Measurements from ENCODE around the gene ADCY2.

ADCY2 gene

DNA sequence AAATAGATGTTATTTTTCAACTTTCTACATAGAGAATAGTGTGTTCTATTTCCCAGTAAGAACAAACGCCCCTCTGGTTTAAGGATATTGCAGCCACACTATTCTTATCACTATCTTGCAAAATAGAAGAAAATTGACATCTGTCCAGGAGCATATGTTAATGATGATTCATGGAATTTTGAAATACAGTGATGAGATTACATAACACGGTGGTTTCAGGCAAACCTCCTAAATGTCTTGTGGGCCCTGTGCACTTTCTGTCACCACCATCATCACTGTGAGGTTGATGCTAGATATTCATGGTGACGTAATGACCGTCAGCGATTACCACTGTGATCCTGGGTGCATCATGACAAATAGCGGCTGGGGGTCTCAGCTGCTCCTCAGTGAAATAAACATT lies 406.9 kb downstream of the ADCY2 start:
- Histone ChIP-seq H3K27me3 (ENCODE audit: control insufficient read depth, insufficient read depth, low read length) (no peaks in the 10 kb centered on the region), H3K36me3 (ENCODE audit: control insufficient read depth, insufficient read depth, low read length) (peaks cover 37% of the 10 kb centered on the region), H3K9me3 (ENCODE audit: control insufficient read depth, insufficient read depth, low read length) (no peaks in the 10 kb centered on the region), H3K4me3 (ENCODE audit: low read depth, low read length) (no peak overlapping the region), H3K27ac (ENCODE audit: low read depth, low read length) (no peak overlapping the region), H3K4me1 (ENCODE audit: control insufficient read depth, insufficient read depth, low read length) (no peaks in the 10 kb centered on the region), H3K9ac (ENCODE audit: low read depth, low read length) (no peak overlapping the region)

DNA sequence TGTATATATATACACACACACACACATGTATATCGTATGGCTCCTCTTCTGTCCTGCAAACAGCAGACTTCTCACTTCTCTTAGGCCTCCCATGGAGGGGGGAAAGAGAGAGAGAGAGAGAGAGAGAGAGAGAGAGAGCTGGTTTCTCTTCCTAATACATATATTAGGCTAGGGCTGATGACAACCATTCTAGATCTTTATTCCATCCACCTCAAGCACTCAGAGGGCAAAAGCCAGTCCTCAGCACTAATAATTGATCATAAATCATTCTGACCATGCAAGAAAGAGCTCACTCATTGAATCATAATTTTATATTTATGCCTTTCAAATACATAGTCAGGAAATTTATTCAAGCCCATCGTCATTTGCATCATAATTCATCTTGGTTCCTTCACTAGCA lies 408.0 kb downstream of the ADCY2 start:
- Histone ChIP-seq H3K4me3 (ENCODE audit: low read depth, low read length) (no peak overlapping the region), H3K27me3 (ENCODE audit: control insufficient read depth, insufficient read depth, low read length) (no peaks in the 10 kb centered on the region), H3K9ac (ENCODE audit: low read depth, low read length) (no peak overlapping the region), H3K9me3 (ENCODE audit: control insufficient read depth, insufficient read depth, low read length) (no peaks in the 10 kb centered on the region), H3K4me1 (ENCODE audit: control insufficient read depth, insufficient read depth, low read length) (no peaks in the 10 kb centered on the region), H3K27ac (ENCODE audit: low read depth, low read length) (no peak overlapping the region), H3K36me3 (ENCODE audit: control insufficient read depth, insufficient read depth, low read length) (peaks cover 40% of the 10 kb centered on the region)

DNA sequence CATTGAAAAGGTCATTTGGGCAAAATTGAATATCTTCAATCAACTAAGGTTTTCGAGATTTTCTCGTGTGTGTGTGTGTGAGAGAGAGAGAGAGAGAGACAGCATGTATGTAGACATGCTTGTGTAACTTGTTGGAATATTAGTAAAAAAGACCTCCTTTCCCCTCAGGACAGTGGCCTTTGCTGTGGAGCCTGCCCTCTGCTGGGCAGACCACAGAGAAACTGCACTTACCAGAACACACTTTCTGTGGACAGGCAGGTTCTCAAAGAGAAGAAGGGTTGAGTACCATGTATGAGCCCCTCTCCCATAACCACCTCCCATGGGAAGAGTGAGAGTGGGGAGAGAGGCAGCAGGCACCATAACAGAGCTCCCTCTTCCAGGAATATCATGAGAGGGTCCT lies 409.4 kb downstream of the ADCY2 start:
- no peak overlapping the region for H3K9ac ChIP-seq (ENCODE audit: low read depth, low read length)
- H3K27ac ChIP-seq (ENCODE audit: low read depth, low read length) = no peak overlapping the region
- H3K4me1 ChIP-seq (ENCODE audit: control insufficient read depth, insufficient read depth, low read length) = no peaks in the 10 kb centered on the region
- H3K36me3 ChIP-seq (ENCODE audit: control insufficient read depth, insufficient read depth, low read length) = peaks cover 43% of the 10 kb centered on the region
- no peak overlapping the region for H3K4me3 ChIP-seq (ENCODE audit: low read depth, low read length)
- no peaks in the 10 kb centered on the region for H3K27me3 ChIP-seq (ENCODE audit: control insufficient read depth, insufficient read depth, low read length)
- H3K9me3 ChIP-seq (ENCODE audit: control insufficient read depth, insufficient read depth, low read length) = no peaks in the 10 kb centered on the region

DNA sequence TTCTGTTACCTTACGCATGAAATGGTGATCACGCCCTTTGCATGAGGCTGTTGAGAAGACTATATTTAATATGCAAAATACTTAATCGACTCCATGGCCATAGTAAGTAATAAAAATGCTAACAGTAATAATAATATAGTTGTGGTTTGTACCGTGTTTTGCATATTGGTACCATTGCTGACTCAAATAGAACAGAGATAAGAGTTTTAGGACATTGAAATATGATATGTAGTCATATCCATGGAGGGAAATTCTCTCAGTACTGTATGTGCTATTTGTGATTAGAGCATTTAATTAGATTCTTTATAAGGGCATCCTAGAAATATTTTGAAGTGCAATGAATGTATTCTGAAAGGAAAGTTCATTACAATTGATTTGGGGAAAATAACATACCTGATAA lies 413.1 kb downstream of the ADCY2 start:
- H3K36me3 ChIP-seq (ENCODE audit: control insufficient read depth, insufficient read depth, low read length) = peaks cover 26% of the 10 kb centered on the region

DNA sequence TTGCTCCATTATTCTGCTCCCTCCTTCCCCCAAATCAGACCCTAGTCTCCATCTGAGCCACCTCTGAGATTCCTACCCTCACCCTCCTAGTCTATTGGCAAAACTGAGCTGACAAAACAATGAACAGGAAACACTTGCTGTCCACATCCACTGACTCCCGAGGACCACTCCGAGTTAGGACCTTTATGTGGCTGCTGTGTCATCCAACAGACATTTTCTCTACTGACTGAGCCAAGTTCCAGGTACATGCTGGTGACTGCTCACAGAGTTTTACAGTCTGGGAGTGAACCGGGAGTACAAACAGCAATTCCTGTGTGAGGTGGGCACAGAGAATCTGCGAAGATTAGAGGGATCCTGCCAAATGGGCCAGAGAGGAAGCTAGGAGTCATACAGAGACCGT lies 415.8 kb downstream of the ADCY2 start:
- Histone ChIP-seq H3K27me3 (ENCODE audit: control insufficient read depth, insufficient read depth, low read length) (no peaks in the 10 kb centered on the region), H3K4me3 (ENCODE audit: low read depth, low read length) (no peak overlapping the region), H3K4me1 (ENCODE audit: control insufficient read depth, insufficient read depth, low read length) (peaks cover 16% of the 10 kb centered on the region), H3K9me3 (ENCODE audit: control insufficient read depth, insufficient read depth, low read length) (no peaks in the 10 kb centered on the region), H3K9ac (ENCODE audit: low read depth, low read length) (no peak overlapping the region), H3K36me3 (ENCODE audit: control insufficient read depth, insufficient read depth, low read length) (peaks cover 12% of the 10 kb centered on the region), H3K27ac (ENCODE audit: low read depth, low read length) (no peak overlapping the region)

More for the DNA sequence above, 413.1 kb downstream of the ADCY2 start:
- H3K9me3 ChIP-seq (ENCODE audit: control insufficient read depth, insufficient read depth, low read length) = no peaks in the 10 kb centered on the region
- H3K27me3 ChIP-seq (ENCODE audit: control insufficient read depth, insufficient read depth, low read length) = no peaks in the 10 kb centered on the region
- H3K4me1 ChIP-seq (ENCODE audit: control insufficient read depth, insufficient read depth, low read length) = no peaks in the 10 kb centered on the region
- H3K27ac ChIP-seq (ENCODE audit: low read depth, low read length) = no peak overlapping the region
- H3K4me3 ChIP-seq (ENCODE audit: low read depth, low read length) = no peak overlapping the region
- H3K9ac ChIP-seq (ENCODE audit: low read depth, low read length) = no peak overlapping the region

DNA sequence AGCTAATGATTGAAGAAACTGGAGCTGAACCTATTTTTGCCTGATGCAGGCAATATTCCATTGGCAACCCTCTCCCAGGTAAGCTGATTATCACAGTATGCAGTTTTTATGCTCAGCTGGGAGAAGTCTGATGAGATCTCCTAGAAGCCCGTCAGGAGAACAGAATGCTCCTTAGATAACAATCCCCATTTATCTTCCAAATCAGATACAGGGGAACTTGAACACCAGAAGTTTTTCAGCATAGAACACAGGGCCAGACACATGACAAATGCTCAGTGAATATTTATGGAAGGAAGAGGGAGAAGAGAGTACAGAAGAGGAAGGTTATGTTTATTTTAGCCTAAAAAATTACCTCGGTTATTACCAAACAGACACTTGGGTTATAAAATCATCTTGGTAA lies 417.1 kb downstream of the ADCY2 start:
- Histone ChIP-seq H3K4me1 (ENCODE audit: control insufficient read depth, insufficient read depth, low read length) (peaks cover 20% of the 10 kb centered on the region), H3K9ac (ENCODE audit: low read depth, low read length) (no peak overlapping the region), H3K27ac (ENCODE audit: low read depth, low read length) (no peak overlapping the region), H3K36me3 (ENCODE audit: control insufficient read depth, insufficient read depth, low read length) (peaks cover 6% of the 10 kb centered on the region; the same call in 1 of the 2 replicates), H3K27me3 (ENCODE audit: control insufficient read depth, insufficient read depth, low read length) (no peaks in the 10 kb centered on the region), H3K9me3 (ENCODE audit: control insufficient read depth, insufficient read depth, low read length) (no peaks in the 10 kb centered on the region), H3K4me3 (ENCODE audit: low read depth, low read length) (no peak overlapping the region)

DNA sequence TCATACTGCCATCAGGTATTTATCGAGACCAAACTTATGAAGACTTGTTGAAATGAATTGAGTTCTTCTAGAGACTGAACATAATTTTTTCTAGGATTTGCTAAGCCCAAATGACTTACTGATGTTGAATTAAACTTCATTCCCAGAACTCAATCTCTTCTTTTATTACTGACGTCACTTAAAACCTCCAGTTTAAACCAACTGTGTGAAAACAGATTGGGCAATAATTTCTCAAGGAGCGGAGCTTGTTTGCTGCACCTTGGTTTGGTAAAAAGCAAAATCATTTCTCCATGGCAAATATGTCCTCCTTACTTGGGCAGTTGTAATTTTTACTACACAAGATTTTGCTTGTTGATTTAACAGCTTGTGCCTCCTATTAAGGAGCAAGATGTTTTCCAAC lies 417.6 kb downstream of the ADCY2 start:
- Histone ChIP-seq H3K9me3 (ENCODE audit: control insufficient read depth, insufficient read depth, low read length) (no peaks in the 10 kb centered on the region), H3K36me3 (ENCODE audit: control insufficient read depth, insufficient read depth, low read length) (peaks cover 6% of the 10 kb centered on the region; the same call in 1 of the 2 replicates), H3K9ac (ENCODE audit: low read depth, low read length) (no peak overlapping the region), H3K27me3 (ENCODE audit: control insufficient read depth, insufficient read depth, low read length) (no peaks in the 10 kb centered on the region), H3K4me3 (ENCODE audit: low read depth, low read length) (no peak overlapping the region), H3K27ac (ENCODE audit: low read depth, low read length) (no peak overlapping the region), H3K4me1 (ENCODE audit: control insufficient read depth, insufficient read depth, low read length) (peaks cover 20% of the 10 kb centered on the region)

DNA sequence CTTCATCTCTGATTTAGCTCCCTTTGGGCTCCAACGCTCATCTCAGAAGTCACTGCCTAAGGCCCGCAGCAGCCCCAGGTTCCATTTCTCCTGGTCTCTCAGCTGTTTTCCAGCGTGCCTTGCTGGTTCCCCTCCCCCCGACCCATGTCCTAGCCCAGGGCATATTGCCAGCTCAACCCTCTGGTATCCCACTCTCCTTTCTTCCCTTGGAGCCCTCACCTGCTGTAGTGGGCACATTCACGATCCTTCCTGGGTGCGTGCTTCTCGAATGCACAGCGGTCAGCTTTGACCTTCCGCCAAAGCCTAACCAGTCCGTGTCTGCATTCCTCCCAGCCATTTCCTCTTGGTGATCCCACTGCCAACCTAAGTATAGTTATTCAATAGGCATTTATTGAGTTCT lies 418.9 kb downstream of the ADCY2 start:
- no peak overlapping the region for H3K27ac ChIP-seq (ENCODE audit: low read depth, low read length)
- no peaks in the 10 kb centered on the region for H3K9me3 ChIP-seq (ENCODE audit: control insufficient read depth, insufficient read depth, low read length)
- H3K36me3 ChIP-seq (ENCODE audit: control insufficient read depth, insufficient read depth, low read length) = peaks cover 9% of the 10 kb centered on the region
- H3K9ac ChIP-seq (ENCODE audit: low read depth, low read length) = no peak overlapping the region
- no peak overlapping the region for H3K4me3 ChIP-seq (ENCODE audit: low read depth, low read length)
- peaks cover 20% of the 10 kb centered on the region for H3K4me1 ChIP-seq (ENCODE audit: control insufficient read depth, insufficient read depth, low read length)
- H3K27me3 ChIP-seq (ENCODE audit: control insufficient read depth, insufficient read depth, low read length) = no peaks in the 10 kb centered on the region

DNA sequence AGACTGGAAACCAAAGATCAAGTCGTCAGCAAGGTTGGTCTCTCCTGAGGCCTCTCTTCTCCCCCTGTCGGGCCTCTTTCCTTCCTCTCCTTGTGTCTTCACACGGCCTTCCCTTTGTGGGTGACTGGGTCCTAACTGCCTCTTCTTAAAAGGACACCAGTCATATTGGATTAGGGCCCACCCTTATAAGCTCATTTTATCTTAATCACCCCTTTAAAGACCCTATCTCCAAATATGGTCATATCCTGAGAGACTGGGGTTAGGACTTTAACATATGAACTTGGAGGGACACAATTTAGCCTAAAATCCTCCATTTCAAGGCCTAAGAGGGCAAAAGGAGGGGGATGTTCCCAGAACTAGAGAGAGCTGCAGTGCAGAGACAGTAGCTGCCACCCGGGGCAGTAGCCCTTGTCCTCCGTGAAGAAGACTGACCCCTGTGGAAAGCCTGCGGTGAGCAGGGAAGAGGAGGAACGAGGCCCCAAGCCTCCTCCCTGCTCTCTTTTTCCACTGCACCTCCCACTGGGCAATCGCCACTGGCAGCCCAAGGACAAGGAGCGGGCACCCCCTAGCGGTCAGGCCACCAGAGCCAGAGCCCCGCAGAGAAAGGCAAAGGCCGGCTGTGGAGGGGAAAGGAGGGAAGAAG lies 420.1 kb downstream of the ADCY2 start:
- Histone ChIP-seq H3K4me3 (ENCODE audit: low read depth, low read length) (no peak overlapping the region; the same call in 1 of the 2 replicates), H3K9me3 (ENCODE audit: control insufficient read depth, insufficient read depth, low read length) (no peaks in the 10 kb centered on the region), H3K4me1 (ENCODE audit: control insufficient read depth, insufficient read depth, low read length) (peaks cover 20% of the 10 kb centered on the region), H3K36me3 (ENCODE audit: control insufficient read depth, insufficient read depth, low read length) (peaks cover 9% of the 10 kb centered on the region), H3K27me3 (ENCODE audit: control insufficient read depth, insufficient read depth, low read length) (no peaks in the 10 kb centered on the region), H3K27ac (ENCODE audit: low read depth, low read length) (peak overlapping the region; percentile 67), H3K9ac (ENCODE audit: low read depth, low read length) (0 out of 2 replicates have a peak overlapping the region, but pooled peaks have one; percentile 6)

DNA sequence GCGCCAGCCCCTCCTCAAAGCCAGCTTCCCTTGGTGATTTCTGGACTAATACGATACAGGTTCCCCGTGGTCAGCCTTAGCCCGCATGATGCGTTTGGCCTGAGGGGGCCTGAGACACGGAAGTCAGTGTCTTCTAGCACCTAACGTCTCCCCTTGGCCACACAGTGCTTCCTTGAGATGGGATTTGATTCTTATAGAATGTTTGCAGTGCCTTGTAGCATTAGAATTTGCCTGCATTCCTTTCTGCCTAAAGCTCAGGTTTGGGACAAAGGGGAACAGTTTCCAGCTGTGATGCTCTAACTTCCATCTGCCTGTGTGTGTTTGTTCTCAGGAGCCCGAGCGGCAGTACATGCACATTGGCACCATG lies 420.6 kb downstream of the ADCY2 start:
- no peaks in the 10 kb centered on the region for H3K9me3 ChIP-seq (ENCODE audit: control insufficient read depth, insufficient read depth, low read length)
- no peaks in the 10 kb centered on the region for H3K27me3 ChIP-seq (ENCODE audit: control insufficient read depth, insufficient read depth, low read length)
- no peak overlapping the region for H3K9ac ChIP-seq (ENCODE audit: low read depth, low read length)
- H3K4me1 ChIP-seq (ENCODE audit: control insufficient read depth, insufficient read depth, low read length) = peaks cover 20% of the 10 kb centered on the region
- peak overlapping the region; percentile 67 for H3K27ac ChIP-seq (ENCODE audit: low read depth, low read length)
- peaks cover 12% of the 10 kb centered on the region for H3K36me3 ChIP-seq (ENCODE audit: control insufficient read depth, insufficient read depth, low read length)
- no peak overlapping the region for H3K4me3 ChIP-seq (ENCODE audit: low read depth, low read length)

DNA sequence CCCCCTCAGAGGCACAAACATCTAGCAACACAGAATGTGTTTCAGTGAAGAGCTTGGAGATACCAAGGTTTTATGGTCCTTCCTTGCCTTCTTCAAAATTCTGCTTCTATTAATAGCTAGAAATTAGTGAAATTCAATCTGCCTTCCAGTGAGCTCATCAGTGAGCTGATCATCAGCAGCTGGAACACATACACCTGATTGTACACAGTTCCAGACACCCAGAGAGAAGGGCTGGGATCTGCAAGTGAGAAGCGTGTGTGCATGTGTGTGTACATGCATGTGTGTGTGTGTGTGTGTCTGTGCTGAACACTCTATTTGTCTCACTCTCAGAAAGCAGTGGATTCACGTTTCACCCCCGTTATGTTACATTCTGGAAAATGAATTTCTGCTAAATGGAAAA lies 426.5 kb downstream of the ADCY2 start:
- no peaks in the 10 kb centered on the region for H3K27me3 ChIP-seq (ENCODE audit: control insufficient read depth, insufficient read depth, low read length)
- no peak overlapping the region for H3K4me3 ChIP-seq (ENCODE audit: low read depth, low read length)
- peaks cover 39% of the 10 kb centered on the region for H3K36me3 ChIP-seq (ENCODE audit: control insufficient read depth, insufficient read depth, low read length)
- no peaks in the 10 kb centered on the region for H3K4me1 ChIP-seq (ENCODE audit: control insufficient read depth, insufficient read depth, low read length)
- H3K9ac ChIP-seq (ENCODE audit: low read depth, low read length) = no peak overlapping the region
- no peak overlapping the region for H3K27ac ChIP-seq (ENCODE audit: low read depth, low read length)
- H3K9me3 ChIP-seq (ENCODE audit: control insufficient read depth, insufficient read depth, low read length) = no peaks in the 10 kb centered on the region

Measured in HUES48 (cell line).